Middle frontal gyrus (tissue), 1 donor: ENCODE measurements around the gene MGMT.

Experiments used
- DNase-seq: peaks from one replicate; pipeline ENCODE4 v3.0.0-alpha.2; 2015; ENCODE audit warnings: low spot score; ENCODE audit errors: extremely low spot score

The MGMT gene

DNA sequence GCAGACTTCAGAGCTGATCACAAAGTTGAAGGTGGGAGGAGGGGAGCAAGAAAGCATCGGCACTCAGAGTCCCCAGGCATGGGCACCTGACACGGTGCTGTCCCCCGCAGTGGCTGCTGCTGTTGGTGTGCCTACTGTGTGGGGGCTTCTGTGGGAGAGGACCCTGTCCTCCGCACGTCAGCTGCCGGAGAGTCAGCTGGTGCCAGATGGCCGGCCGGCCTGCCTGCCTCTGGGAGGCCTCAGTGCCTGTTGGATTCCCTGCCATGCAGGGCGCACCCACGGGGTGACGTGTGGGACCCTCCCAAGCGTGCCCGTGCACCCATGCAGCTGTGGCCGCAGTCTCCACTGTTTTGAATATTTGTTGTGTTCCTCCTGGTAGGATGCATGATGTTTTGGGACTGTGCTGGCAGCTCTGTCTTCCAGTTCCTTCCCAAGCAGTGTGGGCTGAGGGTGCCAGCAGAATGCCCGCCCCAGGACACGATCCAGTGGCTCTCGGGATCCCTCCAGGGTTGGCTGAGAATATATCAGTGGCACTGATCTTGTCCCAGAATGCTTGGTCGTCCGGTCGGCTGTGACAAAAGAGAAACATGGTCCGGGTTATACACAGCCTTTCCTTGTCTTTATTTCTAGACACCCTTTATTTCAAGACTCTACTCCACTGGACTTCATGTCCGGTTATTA, 185.6 kb downstream of the MGMT start:
- DNase-seq: no peak

DNA sequence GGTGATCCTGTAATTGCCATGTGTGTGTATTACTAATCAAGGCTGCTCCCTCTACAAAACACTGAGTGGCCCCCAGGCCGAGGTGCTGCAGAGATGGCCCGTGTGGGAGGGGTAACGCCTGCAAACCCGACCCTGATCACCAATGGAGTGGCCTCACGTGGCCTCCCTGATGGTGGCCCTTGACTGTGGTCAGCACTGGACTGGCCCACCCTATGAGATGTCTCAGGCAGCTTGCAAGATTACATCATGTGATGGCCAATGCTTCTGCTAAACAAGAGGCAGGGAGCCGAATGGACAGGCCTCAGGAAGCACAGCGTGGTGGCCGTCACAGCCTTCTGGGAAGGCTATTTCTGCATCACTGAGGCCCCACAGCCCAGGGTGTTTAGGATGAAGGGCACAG, 186.4 kb downstream of the MGMT start:
- DNase-seq: no peak

DNA sequence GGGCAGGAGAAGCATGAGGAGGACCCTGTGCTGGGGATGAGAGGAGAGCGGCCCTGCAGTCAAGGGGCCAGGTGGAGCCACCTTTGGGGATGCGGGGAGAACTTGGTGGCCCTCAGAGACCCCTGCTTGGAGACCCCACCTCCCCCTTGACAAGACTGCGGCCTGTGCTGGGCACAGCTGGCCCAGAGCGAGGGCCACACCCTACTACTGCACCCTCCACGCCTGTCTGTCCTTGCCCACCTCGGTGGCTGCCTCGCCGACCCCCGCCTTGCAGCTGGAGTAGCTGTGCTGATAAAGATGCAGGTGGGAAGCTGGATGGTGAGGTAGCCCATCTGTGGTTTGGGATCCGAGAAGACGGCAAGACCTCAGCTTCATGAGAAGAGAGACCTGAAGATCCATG, 186.8 kb downstream of the MGMT start:
- no peak for DNase-seq

DNA sequence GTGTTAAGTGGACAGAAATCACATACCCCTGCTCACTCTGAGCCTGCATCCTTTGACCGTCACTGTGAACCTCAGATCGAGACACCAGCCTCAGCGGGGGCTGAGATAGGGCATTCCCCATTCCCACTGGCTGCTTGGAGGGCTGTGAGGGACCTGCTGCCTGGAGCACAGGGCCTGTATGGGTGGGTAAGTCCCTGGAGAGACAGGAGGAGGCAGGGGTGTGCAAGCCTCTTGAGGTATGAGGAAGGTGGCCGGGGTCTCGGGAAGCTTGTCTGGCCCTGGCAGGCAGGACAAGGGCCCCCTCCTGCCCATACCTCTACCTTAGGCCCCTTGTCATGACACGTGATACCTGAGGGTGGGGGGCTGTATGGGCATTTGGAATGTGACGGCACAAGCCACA, 187.4 kb downstream of the MGMT start:
- DNase-seq: no peak

DNA sequence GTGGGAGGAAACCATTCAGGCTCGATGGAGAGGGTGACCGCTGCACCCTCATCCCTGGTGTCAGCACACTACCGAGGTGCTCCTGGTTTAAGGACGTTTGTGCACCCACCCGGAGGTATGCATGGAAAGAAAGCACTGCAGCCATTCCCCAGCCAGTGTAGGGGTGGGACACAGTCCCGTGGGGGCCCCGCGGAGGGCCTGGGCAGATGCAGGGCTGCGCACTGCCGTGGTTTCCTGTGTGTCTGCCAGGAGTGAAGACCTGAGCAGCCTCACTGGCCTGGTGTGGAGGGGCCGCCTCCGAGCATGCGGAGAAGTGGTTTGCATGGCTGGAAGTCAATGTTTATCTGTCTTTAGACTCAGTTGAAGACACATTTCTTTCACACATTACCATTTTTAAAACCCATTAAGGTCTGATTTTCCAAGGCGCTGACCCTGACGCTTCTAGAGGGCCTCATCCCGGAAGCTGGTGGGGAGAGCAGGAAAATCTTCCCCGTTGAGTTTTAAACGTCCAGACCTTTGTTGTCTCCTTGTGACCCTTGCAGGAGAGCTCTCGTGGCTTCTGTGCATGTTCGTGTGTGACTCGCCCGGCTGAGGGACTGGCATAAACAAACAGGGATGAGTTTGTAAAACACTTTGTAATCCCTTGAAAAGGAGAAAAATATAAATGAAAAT, 188.1 kb downstream of the MGMT start:
- no peak for DNase-seq

DNA sequence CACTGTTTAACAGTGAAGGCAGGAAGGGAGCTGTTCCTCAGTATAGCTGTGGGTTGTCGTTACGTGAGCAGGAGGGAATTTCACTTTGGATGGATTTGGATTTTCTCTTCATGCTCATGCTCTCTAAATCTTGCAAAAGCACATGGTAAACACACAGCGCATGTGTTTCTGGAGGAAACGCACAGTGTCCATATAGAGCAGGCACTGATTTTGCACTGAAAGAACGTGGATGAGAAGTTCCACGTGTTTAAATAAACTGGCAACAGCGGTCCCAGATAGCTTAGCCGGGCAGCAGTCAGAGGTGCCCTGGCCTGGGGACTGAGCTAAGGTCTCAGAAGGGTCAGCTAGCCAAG, 188.6 kb downstream of the MGMT start:
- DNase-seq: no peak

DNA sequence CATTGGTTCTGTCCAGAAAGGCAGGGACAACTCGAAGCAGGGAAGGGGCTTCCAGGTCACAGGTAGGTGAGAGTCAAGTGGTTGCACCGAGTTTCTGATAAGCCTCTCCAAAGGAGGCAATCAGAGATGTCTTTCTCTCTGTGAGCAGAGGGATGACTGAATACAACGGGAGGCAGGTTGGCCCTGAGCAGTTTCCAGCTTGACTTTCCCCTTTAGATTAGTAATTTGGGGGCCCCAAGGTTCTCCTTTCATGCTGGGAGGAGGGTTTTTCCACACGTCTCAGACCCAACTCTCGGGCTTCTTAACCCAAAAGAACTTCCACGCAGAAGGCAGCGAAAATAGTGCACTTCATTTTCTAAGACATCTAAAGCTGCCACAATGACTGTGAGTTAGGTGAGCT, 189.6 kb downstream of the MGMT start:
- no peak for DNase-seq

DNA sequence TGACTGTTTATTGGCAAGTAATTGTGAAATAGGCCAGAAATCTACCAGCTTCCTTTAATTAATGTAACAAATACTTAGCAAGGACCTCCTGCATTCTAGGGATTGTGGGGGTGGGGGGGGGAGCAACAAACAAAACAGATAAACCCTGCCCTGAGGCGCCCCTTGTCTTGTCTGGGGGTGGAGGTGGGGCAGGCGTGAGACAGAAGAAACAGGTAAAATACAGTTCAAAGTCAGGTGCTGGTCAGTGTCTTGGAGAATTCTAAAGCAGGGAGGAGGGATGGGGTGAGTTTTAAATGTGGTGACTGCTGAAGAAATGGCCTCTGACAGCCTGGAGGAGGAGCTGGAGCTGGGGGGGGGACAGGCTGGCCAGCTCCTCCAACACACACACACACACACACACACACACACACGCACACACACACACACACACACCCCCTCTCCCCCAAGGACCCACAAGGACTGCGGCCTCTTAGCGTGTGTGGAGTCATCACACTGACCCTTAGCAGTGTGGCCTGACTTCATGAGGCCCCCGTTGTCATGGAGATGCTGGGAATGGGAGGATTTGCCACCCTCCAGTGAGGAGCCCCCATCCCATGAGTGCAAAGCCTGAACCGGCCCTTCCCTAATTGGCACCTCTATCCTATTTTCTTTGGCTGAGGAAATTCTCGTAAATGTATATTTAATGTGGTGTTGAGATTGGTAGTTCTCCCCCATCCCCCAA, 190.4 kb downstream of the MGMT start:
- no peak for DNase-seq

DNA sequence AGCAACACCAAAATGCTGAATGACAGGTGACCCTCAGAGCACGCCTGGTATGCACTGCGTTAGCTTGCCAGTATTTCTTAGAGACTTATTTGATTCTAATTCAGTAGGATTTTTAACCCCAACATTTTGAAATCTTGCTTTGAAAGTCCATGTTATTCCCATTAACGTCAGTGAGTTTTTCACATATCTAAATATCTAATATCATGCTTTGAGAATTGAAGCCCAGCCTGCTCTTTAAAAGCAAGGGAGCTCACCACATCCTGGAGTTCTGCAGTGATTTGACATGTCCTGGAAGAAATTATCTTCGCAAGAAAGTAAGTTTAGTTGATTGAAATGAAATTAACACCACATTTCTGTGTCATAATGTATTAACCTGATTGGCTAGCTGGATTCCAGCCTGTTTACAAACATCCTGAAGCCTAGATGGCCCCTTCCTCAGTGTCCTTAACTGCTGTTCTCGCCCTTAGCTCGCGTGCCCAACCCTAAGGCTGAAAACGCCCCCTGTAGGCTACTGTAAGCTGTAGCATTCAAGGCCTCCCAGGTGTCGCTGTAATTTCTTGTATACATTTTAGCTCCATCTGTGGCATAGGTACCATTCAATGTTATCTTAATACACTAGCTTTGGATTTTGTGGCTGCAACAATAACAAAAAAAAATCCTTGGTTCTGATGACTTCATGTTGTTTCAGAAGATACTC, 191.5 kb downstream of the MGMT start:
- no peak for DNase-seq

DNA sequence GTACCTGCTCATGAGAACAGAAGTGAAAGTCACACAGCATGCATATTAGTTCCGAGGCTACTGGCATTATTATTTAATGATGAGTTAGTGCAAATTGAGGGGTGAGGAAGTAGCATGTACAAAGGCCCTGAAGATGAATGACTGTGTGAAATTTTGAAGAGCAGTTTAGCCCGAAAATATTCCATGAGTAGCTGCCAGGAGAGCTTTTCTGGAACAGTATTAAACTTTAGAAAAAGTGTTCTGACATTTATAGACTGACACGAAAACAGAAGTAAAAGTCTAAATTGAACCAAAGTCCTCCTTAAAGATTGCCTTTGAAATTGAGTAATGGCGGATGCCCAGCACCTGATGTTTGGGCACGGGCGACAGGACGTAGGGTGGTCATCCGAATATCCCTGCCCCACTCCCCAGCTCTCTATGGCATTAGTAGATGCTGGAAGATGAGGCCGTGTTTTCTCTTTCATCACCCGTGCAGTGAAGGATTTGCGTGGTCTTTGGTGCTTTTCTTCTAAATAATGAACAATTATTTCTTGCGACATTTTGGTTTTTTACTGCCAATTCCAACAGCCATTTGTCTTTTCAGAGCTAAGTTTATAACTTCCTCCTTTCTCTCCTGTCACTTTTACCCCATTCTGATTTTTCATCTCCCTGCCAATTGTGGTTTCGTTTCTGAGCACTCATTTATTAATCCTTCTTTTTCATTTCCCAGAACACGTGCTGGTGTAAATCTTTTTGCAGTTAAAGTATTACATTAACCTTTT, 192.6 kb downstream of the MGMT start:
- DNase-seq: no peak

DNA sequence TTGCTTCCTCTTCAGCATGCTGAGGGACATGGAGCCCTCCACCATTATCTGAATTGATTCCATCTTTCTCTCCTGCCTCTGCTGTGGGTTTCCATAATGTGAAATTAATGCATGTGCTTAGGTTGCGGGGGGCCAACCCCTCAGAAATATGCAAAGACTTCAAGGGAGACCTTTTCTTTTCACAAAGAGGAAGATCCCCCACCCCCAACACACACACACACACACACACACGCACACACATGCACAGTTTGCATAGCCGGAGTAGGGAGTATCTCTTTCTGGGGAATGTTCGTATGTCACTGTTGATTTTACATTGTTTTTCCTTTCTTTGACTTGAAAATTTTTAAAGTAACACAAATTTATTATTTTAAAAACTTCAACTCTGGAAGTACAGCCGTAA, 193.5 kb downstream of the MGMT start:
- no peak for DNase-seq

DNA sequence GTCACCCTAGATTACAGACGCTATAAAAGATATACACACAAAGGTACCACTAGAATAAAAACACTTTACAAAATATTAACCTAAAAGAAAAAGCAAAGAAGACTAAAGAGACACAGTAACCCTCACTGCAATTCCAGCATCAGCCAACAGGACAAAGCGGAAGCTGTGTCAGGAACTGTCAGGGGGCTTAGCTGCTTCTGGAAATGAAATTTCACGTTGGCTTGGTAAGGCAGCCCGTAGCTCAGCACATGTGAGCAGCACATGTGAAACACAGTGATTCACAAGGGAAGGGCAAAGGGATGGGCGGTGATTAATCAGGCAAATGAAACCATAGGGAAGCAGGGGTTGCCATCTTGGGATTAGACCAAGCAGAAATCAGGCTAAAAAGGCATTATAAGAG, 195.4 kb downstream of the MGMT start:
- DNase-seq: no peak

DNA sequence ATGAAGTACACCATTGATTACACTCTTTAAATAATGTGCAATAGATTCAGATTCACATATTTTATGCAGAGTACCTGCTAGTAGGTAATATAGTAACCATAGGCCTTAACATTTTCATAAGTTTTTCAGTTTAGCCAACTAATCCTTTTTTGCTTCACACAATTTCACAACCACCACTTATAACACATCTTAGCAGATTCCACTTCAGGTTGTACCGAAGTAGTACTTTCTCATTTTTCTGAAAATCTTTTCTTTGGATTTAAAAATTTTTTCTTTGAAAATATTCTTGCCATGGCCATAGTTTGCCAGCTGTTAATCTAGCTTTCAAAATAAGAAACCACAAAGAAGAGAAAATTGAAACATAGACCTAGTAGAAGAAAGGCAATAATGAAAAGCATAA, 203.1 kb downstream of the MGMT start:
- DNase-seq: no peak

DNA sequence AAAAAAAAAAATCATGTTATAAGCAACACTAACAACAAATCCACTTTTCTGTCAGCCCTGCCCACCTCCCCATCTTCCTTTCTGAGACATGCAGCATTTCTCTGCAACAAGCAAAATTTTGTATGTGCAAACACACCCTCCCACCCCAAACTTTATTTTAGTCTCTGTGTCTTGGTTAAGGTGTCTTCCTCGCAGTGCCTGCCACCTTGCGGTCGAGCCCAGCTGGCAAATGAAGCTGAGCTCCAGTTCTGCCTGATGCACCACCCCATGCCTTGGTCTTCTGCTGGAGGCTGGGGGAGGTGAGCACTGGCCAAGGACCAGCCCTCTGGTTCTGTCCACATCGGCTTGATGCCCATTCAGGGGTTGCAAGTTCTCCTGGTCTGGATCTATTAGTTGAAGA, 206.3 kb downstream of the MGMT start:
- no peak for DNase-seq

DNA sequence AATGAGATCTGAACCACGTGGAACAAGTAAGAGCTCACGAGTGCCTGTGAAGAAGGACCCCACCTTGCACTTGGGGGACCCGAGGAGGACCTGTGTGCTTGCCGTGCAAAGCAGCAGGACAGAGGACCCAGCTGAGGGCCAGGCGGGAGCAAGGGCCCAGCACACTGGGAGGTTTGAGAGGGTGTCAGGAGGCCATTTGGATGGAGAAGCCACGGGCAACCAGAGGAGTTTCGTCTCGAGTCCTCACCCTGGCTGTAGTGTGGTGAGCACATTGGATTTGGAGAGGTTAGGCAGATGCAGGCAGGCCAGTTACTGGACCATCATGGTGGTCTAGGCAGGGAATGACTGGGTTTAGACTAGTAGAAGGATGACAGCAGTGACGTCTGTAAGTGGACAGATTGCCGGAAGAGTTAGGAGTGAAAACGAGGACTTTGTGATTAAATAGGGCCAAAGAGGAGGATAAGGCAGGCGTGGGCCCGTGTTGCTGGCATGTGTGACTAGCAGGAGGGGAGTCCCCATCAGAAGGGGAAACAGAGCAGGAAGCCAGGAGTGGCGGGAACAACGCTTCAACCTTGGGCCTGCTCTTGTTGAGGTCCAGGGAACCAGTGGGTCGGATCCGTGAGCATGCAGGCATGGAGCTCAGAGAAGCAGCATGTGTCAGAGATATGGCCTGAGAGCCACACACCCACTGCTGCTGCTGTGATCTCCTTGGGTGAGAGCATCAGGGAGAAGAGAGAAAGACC, 208.2 kb downstream of the MGMT start:
- DNase-seq: no peak

DNA sequence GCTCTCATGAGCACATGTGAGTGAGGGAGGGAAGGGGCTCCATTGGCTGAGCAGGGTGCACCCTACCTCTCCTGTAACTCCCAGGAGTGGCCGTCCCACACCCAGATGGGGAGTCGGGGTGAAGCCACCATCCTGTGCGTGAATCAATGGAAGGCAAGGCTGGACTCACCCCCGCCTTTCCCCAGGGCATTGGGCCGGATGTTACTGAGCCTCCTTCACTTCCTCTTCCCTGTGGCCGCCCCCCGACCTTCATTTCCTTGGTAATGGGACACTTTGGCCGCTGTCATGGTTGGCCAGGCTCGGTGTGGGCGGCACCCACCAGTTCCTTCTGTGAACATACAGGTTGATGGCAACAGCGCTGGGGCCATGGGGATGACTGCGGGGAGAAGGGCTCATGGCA, 209.0 kb downstream of the MGMT start:
- DNase-seq: no peak

DNA sequence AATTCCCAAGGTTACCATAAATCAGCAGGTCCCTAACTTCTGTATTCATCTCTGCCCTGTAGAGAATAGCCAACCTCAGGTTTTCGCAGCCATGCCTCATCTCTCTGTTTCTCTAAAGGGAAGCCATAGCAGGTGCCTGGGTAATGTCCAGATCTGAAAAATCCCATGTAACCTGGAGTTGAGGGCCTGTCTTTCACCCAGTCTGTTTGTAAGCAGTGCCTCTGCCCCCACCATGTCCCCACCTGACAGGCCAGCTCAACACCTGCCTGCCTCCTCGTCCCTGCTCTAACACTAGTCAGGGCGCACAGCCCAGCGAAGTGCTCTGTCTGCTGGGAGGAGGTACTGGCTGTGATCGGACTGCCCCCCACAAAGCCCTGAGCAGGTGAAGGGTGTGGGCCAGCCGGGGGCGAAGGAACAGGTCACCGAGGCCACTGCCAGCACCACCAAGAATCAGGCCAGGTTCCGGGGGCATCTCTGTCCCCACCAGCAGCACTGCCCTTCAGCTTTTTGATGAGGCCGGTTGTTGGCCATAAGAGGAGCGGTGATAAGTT, 210.4 kb downstream of the MGMT start:
- no peak for DNase-seq

DNA sequence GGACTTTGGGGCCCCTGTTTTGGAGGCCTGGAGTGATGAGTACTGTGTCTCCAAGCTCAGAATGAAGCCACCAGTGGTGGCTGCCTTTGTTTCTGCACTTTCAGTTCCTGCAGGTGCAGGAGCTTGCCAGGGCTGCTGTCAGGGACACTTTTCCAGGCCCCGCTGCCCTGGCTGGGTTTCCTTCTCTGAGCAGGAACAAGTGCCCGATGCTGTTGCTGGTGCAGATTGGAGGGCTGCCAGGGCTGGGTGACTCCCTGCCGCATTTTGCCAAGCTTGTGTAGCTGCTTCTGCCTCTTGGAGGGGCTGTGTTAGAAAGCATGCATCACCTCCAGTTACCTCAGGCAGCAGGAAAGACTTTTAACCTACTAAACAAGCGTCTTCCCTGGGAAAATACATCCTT, 211.1 kb downstream of the MGMT start:
- no peak for DNase-seq

DNA sequence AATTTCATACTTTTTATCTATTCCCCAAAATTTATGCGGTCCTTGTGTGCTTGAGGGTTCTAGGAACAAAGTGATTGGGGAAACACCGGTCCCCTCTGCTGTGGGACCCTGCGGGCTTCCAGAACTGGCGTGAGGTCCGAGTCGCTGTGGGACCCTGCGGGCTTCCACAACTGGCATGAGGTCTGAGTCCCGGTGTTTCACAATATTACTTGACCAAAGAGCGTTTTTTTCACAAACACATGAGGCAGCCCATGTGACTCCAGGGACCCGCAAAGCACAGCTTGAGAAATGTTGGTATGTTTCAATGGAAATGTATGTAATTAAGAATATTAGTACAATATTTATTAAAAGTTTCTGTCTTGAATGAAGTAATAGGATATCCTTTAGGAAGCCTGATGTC, 212.2 kb downstream of the MGMT start:
- DNase-seq: no peak

DNA sequence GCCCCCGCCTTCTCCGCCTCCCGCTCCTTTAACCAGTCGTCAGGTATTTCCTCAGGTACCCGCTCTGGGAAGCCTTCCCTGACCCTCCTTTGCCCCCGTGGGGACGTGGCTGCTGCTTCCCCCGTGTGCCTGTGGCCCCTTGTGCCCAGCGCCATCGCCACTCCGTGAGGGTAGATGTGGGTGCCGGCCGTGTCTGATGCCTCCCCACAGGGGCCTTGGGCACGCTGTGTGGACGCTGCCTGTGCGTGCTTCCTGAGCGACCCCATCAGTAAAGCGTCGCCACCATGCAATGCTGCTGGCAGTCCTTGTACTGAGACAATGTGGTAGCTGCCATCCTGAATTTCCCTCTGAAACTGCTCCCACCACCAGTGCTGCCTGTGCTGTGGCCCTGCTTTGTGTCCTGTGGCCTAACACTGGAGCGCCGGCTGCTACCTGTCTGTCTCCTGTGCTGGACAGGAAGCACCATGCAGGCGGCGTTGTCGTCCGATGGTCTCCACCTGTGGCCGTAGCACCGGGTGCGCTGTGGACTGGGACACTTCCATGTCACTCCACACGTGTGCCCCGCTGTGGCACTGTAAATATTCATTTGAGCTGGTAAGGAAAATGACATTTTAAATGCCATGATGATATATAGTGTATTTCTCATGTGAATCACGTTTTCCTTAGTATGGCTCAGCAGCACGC, 213.8 kb downstream of the MGMT start:
- no peak for DNase-seq
